Endothelial cell of hepatic sinusoid (primary cell): ENCODE data around the gene APH1B.

ENCODE experiments used
- in situ Hi-C: cut with HindIII; loops from 2 replicates; pipeline ENCODE4 v1.10.0; 2017; ENCODE audit warnings: low sequenced_read_pairs

APH1B gene

DNA sequence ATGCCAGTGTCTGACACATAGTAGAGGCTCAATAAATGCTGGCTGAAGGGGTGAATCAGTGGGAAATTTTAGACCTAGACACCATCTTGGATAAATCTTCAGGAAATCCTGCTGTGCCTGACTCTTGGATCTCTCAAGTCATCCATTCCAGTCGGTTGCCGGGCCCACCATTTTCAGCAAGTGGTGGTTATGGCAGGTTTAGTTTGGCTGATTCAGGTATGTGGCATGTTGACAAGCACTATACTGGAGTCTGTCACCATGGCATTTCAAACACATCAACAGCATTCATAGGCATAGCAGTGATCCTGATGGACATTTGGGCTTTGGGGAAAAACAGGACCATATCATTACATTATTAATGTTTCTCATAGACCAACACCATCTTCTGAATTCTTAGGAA, 25.7 kb upstream of the APH1B start:
- in situ Hi-C loops, result no loop called here

DNA sequence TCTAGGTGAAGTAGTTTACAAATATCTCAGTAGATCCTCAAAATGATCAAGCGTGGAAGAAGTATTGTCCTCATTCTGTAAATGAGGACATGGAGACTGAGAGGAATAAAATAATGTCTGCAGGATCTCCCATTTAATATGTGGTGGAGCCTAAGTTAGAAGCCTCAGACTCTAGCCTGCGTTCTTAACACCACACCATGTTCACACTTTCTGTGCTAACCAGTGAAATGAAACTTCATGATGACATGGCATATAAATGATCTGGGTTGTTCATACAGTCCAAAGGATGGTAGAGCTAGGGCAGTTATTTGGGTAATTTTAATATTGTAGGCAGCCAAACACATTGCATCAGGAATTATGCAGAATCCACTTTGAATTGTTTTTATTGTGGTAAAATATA, 25.1 kb upstream of the APH1B start:
- in situ Hi-C loops, result no loop called here

- in situ Hi-C loops, result loop anchor here (5.0 kb wide), 1 partner anchor 43 kb away; no protein-coding TSS in a partner anchor
Measured at GRCh38 chr15:63254991-63255390, 22.4 kb upstream of the APH1B start.

DNA sequence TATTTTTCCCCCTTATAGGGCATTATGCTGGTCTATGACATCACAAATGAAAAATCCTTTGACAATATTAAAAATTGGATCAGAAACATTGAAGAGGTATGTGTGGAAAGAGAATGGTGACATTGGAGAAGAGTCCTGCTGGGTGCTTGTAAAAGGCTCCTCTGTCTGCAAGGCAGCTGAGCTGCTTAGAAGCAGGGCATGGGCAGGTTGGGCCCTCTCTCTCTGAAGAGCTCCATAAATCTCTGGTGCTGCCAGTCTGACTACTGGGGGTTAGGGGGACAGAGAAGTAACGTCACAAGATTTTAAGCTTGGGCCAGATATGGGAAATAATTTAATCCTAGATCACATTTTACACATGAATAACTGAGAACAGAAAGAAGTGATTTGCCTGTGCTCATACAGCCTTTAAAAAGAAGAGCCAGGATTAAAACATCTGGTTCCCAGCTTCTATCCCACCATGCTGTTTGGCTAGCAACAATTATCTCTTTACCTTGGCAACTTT, 21.9 kb upstream of the APH1B start:
- in situ Hi-C loops, result loop anchor here (5.0 kb wide), 1 partner anchor 43 kb away; no protein-coding TSS in a partner anchor

DNA sequence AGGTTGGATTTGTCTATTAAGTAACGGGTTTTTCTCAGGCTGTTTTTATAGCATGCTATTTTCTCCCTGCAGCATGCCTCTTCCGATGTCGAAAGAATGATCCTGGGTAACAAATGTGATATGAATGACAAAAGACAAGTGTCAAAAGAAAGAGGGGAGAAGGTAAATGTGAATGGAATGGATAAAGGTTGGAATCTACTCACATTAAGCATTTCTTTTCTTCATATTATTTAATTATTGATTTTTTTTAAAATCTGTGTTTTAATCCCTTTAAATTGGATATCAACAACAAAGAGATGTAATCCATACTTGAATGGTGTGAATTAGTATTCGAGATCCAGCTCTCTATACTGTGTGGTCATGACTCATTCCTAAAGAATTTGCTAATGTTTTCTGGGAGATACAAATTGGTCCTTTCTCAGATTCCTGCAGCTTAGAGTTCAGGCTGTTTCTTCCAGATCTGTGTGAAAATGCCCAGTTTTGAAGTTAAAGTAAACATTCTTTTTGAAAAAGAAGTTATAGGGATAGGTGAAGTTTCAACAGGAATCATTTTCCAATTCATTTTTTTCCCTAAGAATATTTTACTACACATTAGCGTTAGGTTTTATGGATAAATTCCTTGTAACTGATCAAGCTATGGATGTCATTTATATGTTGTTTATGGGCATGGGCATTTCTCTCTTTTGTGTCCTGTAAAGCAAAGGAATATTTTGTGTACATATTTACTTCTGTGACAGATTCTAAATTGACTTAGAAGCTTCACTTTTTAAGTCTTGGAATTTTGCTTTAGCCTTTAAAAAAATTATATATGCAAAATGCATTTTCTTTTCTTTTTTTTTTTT, 20.8 kb upstream of the APH1B start:
- in situ Hi-C loops, result loop anchor here (5.0 kb wide), 1 partner anchor 44 kb away; no protein-coding TSS in a partner anchor

DNA sequence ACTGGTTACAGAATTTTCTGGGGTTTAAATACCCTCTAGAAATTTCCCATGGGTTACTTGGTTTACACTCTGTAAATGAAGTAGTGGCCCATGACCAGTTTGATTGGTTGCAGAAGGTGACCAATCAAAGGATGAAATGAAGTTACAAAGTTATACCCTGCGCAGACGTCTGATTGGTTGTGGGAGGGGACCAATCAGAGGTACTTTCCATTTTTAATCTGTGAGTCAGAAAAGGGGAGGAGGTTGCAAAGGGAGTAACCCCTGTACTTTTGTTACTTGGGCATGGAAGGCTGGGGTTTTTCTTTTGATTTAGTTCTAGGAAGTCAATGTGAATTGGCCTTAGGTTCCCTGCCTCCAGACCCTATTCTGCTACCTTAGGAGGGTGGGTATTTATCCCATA, 18.7 kb upstream of the APH1B start:
- in situ Hi-C loops, result loop anchor here (5.0 kb wide), 1 partner anchor 46 kb away; no protein-coding TSS in a partner anchor

GRCh38 chr15:63260791-63261190, 16.6 kb upstream of the APH1B start:
- in situ Hi-C loops, result no loop called here

DNA sequence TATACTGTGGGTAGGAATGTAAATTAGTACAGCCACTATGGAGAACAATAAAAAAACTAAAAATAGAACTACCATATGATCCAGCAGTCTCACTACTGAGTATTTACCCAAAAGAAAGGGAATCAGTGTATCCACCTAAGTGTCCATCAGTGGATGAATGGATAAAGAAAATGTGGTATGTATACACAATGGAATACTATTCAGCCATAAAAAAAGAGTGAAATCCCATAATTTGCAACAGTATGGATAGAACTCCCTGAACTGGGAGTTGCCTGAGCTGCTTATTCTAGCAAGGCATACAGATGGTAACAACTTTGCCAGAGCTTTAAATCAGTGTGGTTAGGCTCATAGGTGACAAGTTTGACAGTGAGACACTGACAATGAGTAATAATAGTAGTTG, 16.1 kb upstream of the APH1B start:
- in situ Hi-C loops, result no loop called here

GRCh38 chr15:63263519-63263918, 13.9 kb upstream of the APH1B start:
- in situ Hi-C loops, result no loop called here

GRCh38 chr15:63264688-63265293, 12.6 kb upstream of the APH1B start:
- in situ Hi-C loops, result no loop called here

GRCh38 chr15:63274427-63274826, 3.0 kb upstream of the APH1B start:
- in situ Hi-C loops, result no loop called here

- in situ Hi-C loops, result loop anchor here (5.0 kb wide), 2 partner anchors 71 to 84 kb away; no protein-coding TSS in a partner anchor
Measured at GRCh38 chr15:63276342-63277037, 915 bp upstream of the APH1B start.

DNA sequence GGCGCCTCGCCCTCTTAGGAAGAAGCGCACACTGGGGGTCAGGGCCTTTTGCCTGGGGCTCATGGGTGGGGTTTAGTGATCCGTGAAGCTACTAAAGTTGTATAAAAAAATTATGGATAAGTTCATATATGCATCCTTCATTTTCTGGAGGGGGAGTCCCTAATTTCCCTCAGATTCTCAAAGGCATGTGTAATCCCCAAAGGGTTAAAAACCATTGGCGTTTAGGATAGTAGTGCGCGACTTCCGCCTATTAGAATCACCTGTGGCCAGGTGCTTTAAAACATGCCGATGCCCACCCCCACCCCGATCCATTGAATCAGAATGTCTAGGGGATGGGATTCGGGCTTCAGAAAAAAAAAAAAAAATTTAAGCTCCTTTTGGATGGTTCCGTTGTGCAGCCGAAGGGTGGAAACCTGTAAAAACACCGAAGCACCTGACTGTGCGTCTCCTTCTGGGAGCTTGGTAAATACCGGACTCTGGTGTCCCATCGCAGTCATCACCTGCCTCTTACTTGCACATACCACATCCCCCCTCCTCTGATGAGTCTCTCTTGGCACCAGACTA, 570 bp downstream of the APH1B start:
- in situ Hi-C loops, result loop anchor here (5.0 kb wide), 2 partner anchors 69 to 86 kb away; no protein-coding TSS in a partner anchor

- in situ Hi-C loops, result no loop called here
Measured at GRCh38 chr15:63283126-63283525, 5.7 kb downstream of the APH1B start.

DNA sequence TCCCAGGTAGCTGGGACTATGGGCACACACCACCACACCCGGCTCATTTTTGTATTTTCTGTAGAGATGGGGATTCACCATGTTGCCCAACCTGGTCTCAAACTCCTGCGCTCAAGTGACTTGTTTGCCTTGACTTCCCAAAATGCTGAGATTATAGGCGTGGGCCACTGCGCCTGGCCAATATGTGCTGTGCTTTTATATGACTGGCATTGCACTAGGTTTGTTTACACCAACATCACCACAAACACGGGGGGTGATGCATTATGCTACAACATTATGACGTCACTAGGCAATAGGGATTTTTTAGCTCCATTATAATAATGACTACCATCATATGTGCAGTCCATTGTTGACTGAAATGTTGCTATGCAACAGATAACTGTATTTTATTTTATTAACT, 6.9 kb downstream of the APH1B start:
- in situ Hi-C loops, result no loop called here

- in situ Hi-C loops, result no loop called here
Measured at GRCh38 chr15:63287109-63287508, 9.7 kb downstream of the APH1B start.

DNA sequence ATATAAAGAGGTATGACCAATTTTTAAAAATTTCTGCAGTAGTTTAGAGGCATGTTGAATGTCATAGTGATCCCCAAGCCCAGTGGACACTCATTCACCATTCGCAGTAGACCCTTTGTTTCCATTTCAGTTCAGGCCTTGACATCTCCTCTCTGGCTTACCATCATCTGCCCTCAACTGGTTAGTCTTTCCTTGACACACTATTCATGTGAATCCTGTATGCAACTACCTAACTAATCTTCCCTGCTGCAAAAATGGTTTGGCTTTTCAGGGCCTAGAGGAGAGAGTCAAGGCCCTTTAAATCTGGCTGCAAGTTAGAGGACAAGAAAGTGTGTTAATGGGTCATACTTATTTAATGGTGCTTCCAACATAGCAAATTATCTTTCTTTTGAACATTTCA, 10.9 kb downstream of the APH1B start:
- in situ Hi-C loops, result no loop called here

GRCh38 chr15:63288778-63289378, 11.5 kb downstream of the APH1B start:
- in situ Hi-C loops, result no loop called here

DNA sequence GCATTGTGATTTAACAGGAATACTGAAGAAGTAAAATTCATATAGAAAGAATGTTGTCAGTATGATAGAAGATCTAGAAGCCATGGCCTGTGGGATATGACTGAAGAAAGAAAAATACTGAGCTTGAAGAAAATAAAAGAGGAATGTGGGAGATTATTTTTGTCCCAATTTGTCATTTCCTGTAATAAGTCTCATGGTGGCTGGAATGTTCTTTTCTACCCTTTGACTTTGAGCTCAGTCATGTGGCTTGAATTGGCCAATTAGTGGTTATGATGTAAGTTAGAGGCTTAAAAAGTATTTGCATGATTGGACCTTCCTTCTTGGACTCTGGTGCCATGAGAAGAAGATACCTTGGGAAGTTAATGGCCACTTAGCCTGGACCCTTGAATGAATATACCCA, 14.1 kb downstream of the APH1B start:
- in situ Hi-C loops, result no loop called here

DNA sequence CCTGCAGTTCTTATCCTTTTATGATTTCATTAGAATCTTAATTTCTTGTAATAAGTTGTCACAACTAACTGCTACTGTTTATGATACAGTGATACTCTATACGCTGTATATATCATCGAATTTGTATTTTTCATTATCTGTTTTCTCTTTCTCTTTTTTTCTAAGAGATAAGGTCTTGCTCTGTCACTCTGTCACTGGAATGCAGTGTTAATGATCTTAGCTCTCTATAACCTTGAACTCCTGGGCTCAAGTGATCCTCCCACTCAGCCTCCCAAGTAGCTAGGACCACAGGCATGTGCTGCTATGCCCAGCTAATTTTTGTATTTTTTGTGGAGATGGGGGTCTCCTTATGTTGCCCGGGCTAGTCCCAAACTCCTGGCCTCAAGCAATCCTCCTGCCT, 14.8 kb downstream of the APH1B start:
- in situ Hi-C loops, result no loop called here

GRCh38 chr15:63292771-63293170, 15.4 kb downstream of the APH1B start:
- in situ Hi-C loops, result no loop called here
